Neuron (in vitro differentiated cells): ENCODE data around the gene IFI16.
A peak's percentile ranks its signal among the peaks of the same experiment; 100 is the strongest.
"Not testable (repeated sequence)": the region's sequence is repeated elsewhere in the genome, so short reads cannot be mapped to it uniquely, and the experiment has no call there.

ENCODE experiments used
- H2AFZ ChIP-seq: one replicate; pipeline ENCODE4 v1.6.1; 2013; ENCODE audit warnings: low read depth, mild to moderate bottlenecking, inconsistent platforms, low read length, moderate library complexity
- H3K27me3 ChIP-seq: one replicate; pipeline ENCODE4 v1.6.1; 2013; ENCODE audit warnings: low read length; ENCODE audit not compliant: insufficient read depth
- H3K36me3 ChIP-seq: one replicate; pipeline ENCODE4 v1.6.1; 2013; ENCODE audit warnings: low read length; ENCODE audit not compliant: insufficient read depth
- H3K4me1 ChIP-seq: one replicate; pipeline ENCODE4 v1.6.1; 2013; ENCODE audit warnings: low read length; ENCODE audit not compliant: insufficient read depth
- H3K4me3 ChIP-seq: 2 replicates; pipeline ENCODE4 v1.5.1; 2013; ENCODE audit warnings: mild to moderate bottlenecking, low read length, moderate library complexity
- H3K9me3 ChIP-seq: one replicate; pipeline ENCODE4 v1.6.1; 2013; ENCODE audit warnings: low read length

The IFI16 gene

DNA sequence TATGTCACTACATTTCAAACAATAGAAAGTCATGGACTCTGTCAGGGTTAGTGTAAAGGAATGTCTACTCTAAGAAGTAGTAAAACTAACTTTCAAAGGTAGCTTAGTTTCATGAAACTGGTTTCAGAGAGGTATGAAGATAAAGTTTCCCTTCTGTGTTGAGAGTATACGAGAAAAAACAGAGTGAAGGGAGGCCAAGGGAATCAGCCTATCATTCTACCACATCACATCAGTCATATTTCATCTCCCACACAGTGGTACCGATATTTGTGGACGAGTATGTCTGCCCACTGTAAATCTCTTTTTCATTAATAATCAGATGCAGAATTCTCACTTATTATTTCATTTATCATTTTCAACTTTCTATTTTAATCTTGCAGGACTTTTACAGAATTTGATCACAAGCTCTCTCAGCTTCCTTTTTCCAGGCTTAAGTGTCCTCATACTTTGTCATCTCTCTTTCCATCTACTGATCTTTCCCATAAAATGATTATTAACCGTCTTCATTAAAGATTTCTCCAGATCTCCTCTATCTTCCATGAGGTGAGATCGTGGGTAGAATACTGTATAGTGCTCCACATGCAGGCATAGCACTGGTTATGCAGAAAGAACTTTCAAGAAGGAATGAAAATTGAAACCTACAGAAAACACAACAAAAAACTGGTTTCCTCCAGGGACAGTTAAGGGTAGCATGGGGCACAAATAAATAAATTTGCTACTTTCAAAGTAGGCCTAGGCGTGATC lies 11.5 kb upstream of the IFI16 start:
- Histone ChIP-seq H3K27me3 (no peaks in the 10 kb centered on the region), H3K4me3 (peak overlapping the region; percentile 78), H3K4me1 (peaks cover 12% of the 10 kb centered on the region), H3K9me3 (no peaks in the 10 kb centered on the region), H2AFZ (peak overlapping the region; percentile 94), H3K36me3 (no peaks in the 10 kb centered on the region)

GRCh38 chr1:158998781-158999161 lies 10.9 kb upstream of the IFI16 start:
- Histone ChIP-seq H3K4me1 (peaks cover 12% of the 10 kb centered on the region), H3K27me3 (no peaks in the 10 kb centered on the region), H2AFZ (peak overlapping the region; percentile 94), H3K36me3 (no peaks in the 10 kb centered on the region), H3K9me3 (no peaks in the 10 kb centered on the region), H3K4me3 (peak overlapping the region; percentile 78)

GRCh38 chr1:158999316-159000069 lies 10.2 kb upstream of the IFI16 start:
- Histone ChIP-seq H3K4me3 (peak overlapping the region; percentile 78), H3K4me1 (peaks cover 12% of the 10 kb centered on the region), H3K9me3 (no peaks in the 10 kb centered on the region), H3K36me3 (no peaks in the 10 kb centered on the region), H2AFZ (peak overlapping the region; percentile 94), H3K27me3 (no peaks in the 10 kb centered on the region)

DNA sequence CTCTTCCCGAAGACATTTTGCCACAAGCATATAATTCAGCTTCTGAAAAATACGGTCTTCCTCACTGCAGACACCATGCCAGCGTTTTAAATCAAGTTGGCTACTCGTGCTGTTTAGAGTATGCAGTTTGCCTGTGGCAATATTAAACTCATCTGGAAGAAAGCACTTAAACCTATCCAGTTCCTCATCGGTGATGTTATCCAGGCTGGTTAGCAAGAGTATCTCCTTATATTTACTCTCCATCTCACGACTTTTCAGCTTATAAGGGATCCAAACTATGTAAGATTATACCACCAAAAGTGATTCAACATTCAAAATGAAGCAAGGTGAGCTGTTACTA lies 9.7 kb upstream of the IFI16 start:
- H3K4me1 ChIP-seq, result peaks cover 12% of the 10 kb centered on the region
- H3K36me3 ChIP-seq, result no peaks in the 10 kb centered on the region
- H3K9me3 ChIP-seq, result no peaks in the 10 kb centered on the region
- H2AFZ ChIP-seq, result peak overlapping the region; percentile 91
- no peaks in the 10 kb centered on the region for H3K27me3 ChIP-seq
- peak overlapping the region; percentile 78 for H3K4me3 ChIP-seq

DNA sequence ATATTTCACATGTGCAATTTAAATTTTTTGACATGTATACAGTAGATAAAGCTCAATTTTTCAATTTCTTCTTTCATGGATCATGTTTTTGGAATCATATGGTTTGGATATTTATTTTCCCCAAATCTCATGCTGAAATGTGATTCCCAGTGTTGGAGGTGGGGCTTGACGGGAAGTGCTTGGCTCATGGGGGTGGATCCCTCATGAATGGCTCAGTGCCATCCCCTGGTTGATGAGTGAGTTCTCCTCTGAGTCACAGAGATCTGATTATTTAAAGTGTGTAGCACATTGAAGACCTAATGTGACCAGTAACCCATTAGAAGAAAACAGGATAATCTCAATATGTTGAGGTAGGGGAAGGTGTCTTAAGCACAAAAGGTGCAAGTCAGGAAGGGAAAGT lies 9.1 kb upstream of the IFI16 start:
- Histone ChIP-seq H3K36me3 (no peaks in the 10 kb centered on the region), H3K27me3 (no peaks in the 10 kb centered on the region), H2AFZ (peak overlapping the region; percentile 91), H3K4me1 (peaks cover 12% of the 10 kb centered on the region), H3K9me3 (no peaks in the 10 kb centered on the region), H3K4me3 (peak overlapping the region; percentile 78)

DNA sequence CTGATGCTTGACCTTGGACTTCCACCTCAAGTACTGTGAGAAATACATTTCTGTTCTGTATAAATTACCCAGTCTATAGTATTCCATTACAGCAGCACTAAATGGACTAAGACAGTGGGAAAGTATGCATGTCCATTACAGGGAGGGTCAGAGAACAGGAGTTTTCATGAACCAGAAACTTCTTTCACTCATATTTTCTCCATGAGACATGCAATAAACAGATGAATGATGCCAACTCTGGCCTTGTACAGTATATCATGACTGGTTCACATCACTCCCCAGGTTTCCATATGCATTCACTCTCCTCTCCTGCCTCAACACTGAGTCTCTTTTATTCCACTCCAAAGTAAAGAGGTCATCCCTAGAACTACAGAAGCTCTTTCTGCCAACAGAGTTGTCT lies 4.5 kb upstream of the IFI16 start:
- H3K4me1 ChIP-seq, result peaks cover 12% of the 10 kb centered on the region
- H3K4me3 ChIP-seq, result no peak overlapping the region
- no peaks in the 10 kb centered on the region for H3K36me3 ChIP-seq
- H2AFZ ChIP-seq, result no peak overlapping the region
- H3K27me3 ChIP-seq, result no peaks in the 10 kb centered on the region
- H3K9me3 ChIP-seq, result no peaks in the 10 kb centered on the region

DNA sequence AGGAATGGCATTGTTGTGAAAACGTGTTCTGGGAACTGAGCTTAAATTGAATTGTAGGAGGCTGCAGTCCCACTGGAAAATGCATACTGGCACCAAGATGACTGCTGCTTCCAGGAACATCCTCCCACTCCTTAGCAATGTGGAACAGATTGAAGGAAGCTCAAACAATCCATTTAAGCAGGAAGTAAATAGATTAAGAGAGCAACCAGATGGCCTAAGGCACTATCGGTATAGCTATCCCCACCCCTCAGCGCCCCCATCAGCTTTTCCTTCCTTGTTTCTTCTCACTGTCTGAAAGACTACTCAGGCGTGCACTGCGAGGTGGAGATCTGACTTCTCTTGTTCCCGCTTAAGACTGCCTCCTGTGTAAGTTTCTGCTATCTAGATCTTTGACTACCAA lies 4.0 kb upstream of the IFI16 start:
- no peaks in the 10 kb centered on the region for H3K36me3 ChIP-seq
- H2AFZ ChIP-seq, result no peak overlapping the region
- H3K4me1 ChIP-seq, result peaks cover 8% of the 10 kb centered on the region
- no peaks in the 10 kb centered on the region for H3K9me3 ChIP-seq
- H3K27me3 ChIP-seq, result no peaks in the 10 kb centered on the region
- no peak overlapping the region for H3K4me3 ChIP-seq

GRCh38 chr1:159006210-159006807 lies 3.4 kb upstream of the IFI16 start:
- H3K9me3 ChIP-seq, H3K36me3 ChIP-seq, H3K27me3 ChIP-seq, H3K4me1 ChIP-seq, H2AFZ ChIP-seq, H3K4me3 ChIP-seq: not testable (repeated sequence)

GRCh38 chr1:159007726-159008125 lies 2.0 kb upstream of the IFI16 start:
- Histone ChIP-seq H3K27me3 (no peaks in the 10 kb centered on the region), H2AFZ (no peak overlapping the region), H3K4me3 (no peak overlapping the region), H3K36me3 (no peaks in the 10 kb centered on the region), H3K4me1 (peaks cover 5% of the 10 kb centered on the region), H3K9me3 (no peaks in the 10 kb centered on the region)

DNA sequence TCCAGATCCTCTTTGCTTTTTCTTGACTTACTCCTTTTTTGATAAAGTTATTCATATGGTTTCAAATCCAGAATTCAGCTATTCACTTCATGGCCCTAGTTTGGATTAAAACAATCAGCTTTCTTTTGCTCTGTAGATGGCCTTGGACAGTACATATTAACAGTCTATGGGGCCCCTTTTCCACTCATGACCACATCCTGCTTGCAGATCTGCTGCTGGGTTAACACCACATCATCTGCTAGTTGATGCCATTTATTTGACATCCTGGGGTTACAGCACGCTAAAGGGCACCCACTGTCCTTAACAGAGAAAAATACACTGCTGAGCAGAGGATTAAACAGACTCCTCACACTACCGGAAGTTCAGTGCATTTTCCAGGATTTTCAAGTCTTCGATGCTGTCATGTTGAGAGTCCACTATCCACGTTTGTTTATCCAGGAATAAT lies 941 bp upstream of the IFI16 start:
- no peaks in the 10 kb centered on the region for H3K9me3 ChIP-seq
- no peak overlapping the region for H2AFZ ChIP-seq
- peaks cover 5% of the 10 kb centered on the region for H3K4me1 ChIP-seq
- no peak overlapping the region for H3K4me3 ChIP-seq
- no peaks in the 10 kb centered on the region for H3K27me3 ChIP-seq
- H3K36me3 ChIP-seq, result no peaks in the 10 kb centered on the region

DNA sequence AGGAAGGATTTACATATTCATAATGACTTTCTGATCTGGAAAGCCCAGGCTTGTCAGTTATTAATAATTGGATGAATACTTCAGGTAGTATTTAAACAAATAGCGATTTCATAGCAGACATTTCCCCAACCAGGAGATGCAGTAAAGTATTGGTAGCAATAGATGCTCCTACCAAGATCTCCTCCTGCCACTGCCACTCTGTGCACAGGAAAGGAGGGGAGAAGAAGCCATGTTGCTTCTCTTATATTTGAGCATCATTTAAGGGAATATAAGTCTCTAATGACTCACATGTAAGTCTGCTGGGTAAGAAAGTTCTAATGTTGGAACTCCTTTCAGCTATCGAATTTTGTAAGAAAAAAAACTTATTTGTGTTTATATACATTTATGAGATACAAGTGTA lies 420 bp upstream of the IFI16 start:
- H3K27me3 ChIP-seq, result no peaks in the 10 kb centered on the region
- no peak overlapping the region for H3K4me3 ChIP-seq
- H2AFZ ChIP-seq, result no peak overlapping the region
- H3K36me3 ChIP-seq, result no peaks in the 10 kb centered on the region
- H3K9me3 ChIP-seq, result no peaks in the 10 kb centered on the region
- H3K4me1 ChIP-seq, result peaks cover 5% of the 10 kb centered on the region

- Histone ChIP-seq H3K27me3 (no peaks in the 10 kb centered on the region), H3K9me3 (no peaks in the 10 kb centered on the region), H3K4me3 (peak overlapping the region; percentile 37), H3K4me1 (peaks cover 5% of the 10 kb centered on the region), H3K36me3 (no peaks in the 10 kb centered on the region), H2AFZ (no peak overlapping the region)
Measured at GRCh38 chr1:159010391-159010790, 684 bp downstream of the IFI16 start.

- not testable (repeated sequence) for H3K4me1 ChIP-seq, H2AFZ ChIP-seq, H3K27me3 ChIP-seq, H3K9me3 ChIP-seq, H3K4me3 ChIP-seq, H3K36me3 ChIP-seq
Measured at GRCh38 chr1:159011001-159011400, 1.3 kb downstream of the IFI16 start.
